ENCODE results near the gene PDE3B.

- TF ChIP-seq CTCF (IDR thresholded peaks at IDR 0.05) (no peak), POLR2A (IDR thresholded peaks at IDR 0.05) (no peak)
Observed at GRCh38 chr11:14612694-14613093, 30.9 kb upstream of the PDE3B start.

All from breast epithelium (tissue), 3 donors.